Progenitor cell of endocrine pancreas (in vitro differentiated cells): ENCODE data around the gene IL12RB1. TPM values are rescaled to one million over a fixed set of nuclear protein-coding genes. Genes with fewer than 3 reads are reported as not detected.

Experiments used
- DNase-seq: peaks from one replicate; pipeline ENCODE4 v3.0.0; 2021; ENCODE audit warnings: low spot score; ENCODE audit not compliant: unreplicated experiment
- H3K27ac Mint-ChIP-seq: 2 replicates; pipeline ENCODE4 v1.8.0; 2021; ENCODE audit warnings: mild to moderate bottlenecking, moderate library complexity, mixed read lengths
- H3K27me3 Mint-ChIP-seq: 2 replicates; pipeline ENCODE4 v1.8.0; 2021; ENCODE audit warnings: mixed read lengths
- H3K36me3 Mint-ChIP-seq: 2 replicates; pipeline ENCODE4 v1.8.0; 2022; ENCODE audit warnings: mixed read lengths; ENCODE audit not compliant: insufficient read depth
- H3K4me1 Mint-ChIP-seq: 2 replicates; pipeline ENCODE4 v1.8.0; 2021; ENCODE audit warnings: low read depth, mixed read lengths
- H3K4me3 Mint-ChIP-seq: 2 replicates; pipeline ENCODE4 v1.8.0; 2021; ENCODE audit warnings: low read depth, mild to moderate bottlenecking, moderate library complexity, mixed read lengths
- H3K9me3 Mint-ChIP-seq: 2 replicates; pipeline ENCODE4 v1.8.0; 2021; ENCODE audit warnings: low read depth, mixed read lengths
- CTCF ChIP-seq: fragments of 200-600 bp; sonication (generic); IDR thresholded peaks from one replicate; pipeline ENCODE4 v1.5.0; 2021; ENCODE audit warnings: antibody characterized with exemption, mild to moderate bottlenecking; ENCODE audit not compliant: unreplicated experiment
- total RNA-seq: library from RNA; stranded (reverse); gene quantifications from 2 replicates; pipeline ENCODE4 v1.2.1, GENCODE V29; 2021

The IL12RB1 gene
- total RNA-seq, 1 donor from 2014 or later = not detected

- Mint-ChIP-seq H3K4me1 (no peaks in the 10 kb centered on the region), H3K27me3 (peaks cover 7% of the 10 kb centered on the region), H3K4me3 (no peak overlapping the region), H3K9me3 (no peaks in the 10 kb centered on the region), H3K27ac (no peak overlapping the region), H3K36me3 (no peaks in the 10 kb centered on the region)
- DNase-seq = no peak
- TF ChIP-seq CTCF = no peak
These were observed 16.6 kb downstream of the IL12RB1 start for GRCh38 chr19:18070181-18070580.

GRCh38 chr19:18069383-18069782, 17.4 kb downstream of the IL12RB1 start:
- H3K27ac Mint-ChIP-seq = no peak overlapping the region
- no peak for TF ChIP-seq CTCF
- DNase-seq = no peak
- no peaks in the 10 kb centered on the region for H3K4me1 Mint-ChIP-seq
- H3K9me3 Mint-ChIP-seq = no peaks in the 10 kb centered on the region
- H3K4me3 Mint-ChIP-seq = no peak overlapping the region
- peaks cover 7% of the 10 kb centered on the region for H3K27me3 Mint-ChIP-seq
- no peaks in the 10 kb centered on the region for H3K36me3 Mint-ChIP-seq

- peaks cover 5% of the 10 kb centered on the region for H3K27me3 Mint-ChIP-seq
- no peaks in the 10 kb centered on the region for H3K4me1 Mint-ChIP-seq
- no peaks in the 10 kb centered on the region for H3K36me3 Mint-ChIP-seq
- no peak for DNase-seq
- no peaks in the 10 kb centered on the region for H3K9me3 Mint-ChIP-seq
- TF ChIP-seq CTCF = no peak
- no peak overlapping the region for H3K4me3 Mint-ChIP-seq
- no peak overlapping the region for H3K27ac Mint-ChIP-seq
These were observed 18.3 kb downstream of the IL12RB1 start for GRCh38 chr19:18068395-18068794.

GRCh38 chr19:18065173-18065495, 21.6 kb downstream of the IL12RB1 start:
- DNase-seq = no peak
- no peak for TF ChIP-seq CTCF
- H3K27ac Mint-ChIP-seq = no peak overlapping the region
- H3K27me3 Mint-ChIP-seq = peaks cover 12% of the 10 kb centered on the region
- no peaks in the 10 kb centered on the region for H3K36me3 Mint-ChIP-seq
- H3K9me3 Mint-ChIP-seq = no peaks in the 10 kb centered on the region
- H3K4me1 Mint-ChIP-seq = no peaks in the 10 kb centered on the region
- H3K4me3 Mint-ChIP-seq = no peak overlapping the region

GRCh38 chr19:18063463-18063862, 23.3 kb downstream of the IL12RB1 start:
- peak; percentile 42 for TF ChIP-seq CTCF
- peak; percentile 23 for DNase-seq
- Mint-ChIP-seq H3K9me3 (no peaks in the 10 kb centered on the region), H3K27me3 (peaks cover 16% of the 10 kb centered on the region), H3K4me3 (no peak overlapping the region), H3K4me1 (no peaks in the 10 kb centered on the region), H3K27ac (no peak overlapping the region), H3K36me3 (no peaks in the 10 kb centered on the region)

GRCh38 chr19:18062028-18062427, 24.7 kb downstream of the IL12RB1 start:
- Mint-ChIP-seq H3K27me3 (peaks cover 16% of the 10 kb centered on the region), H3K36me3 (no peaks in the 10 kb centered on the region), H3K9me3 (no peaks in the 10 kb centered on the region), H3K4me3 (no peak overlapping the region), H3K27ac (no peak overlapping the region), H3K4me1 (no peaks in the 10 kb centered on the region)
- no peak for TF ChIP-seq CTCF
- DNase-seq = no peak
